MM.1S (cell line): Measurements from ENCODE around the gene EXOC3L1.

Experiments
- DNase-seq: peaks from one replicate; pipeline ENCODE4 v3.0.0-alpha.2; 2015
- H2AFZ ChIP-seq: fragments of 300-600 bp; sonication (generic); 2 replicates; pipeline ENCODE4 v1.6.0; 2016; ENCODE audit warnings: antibody characterized with exemption, low read length
- H3F3A ChIP-seq: fragments of 300-600 bp; sonication (generic); 2 replicates; pipeline ENCODE4 v1.6.1; 2016; ENCODE audit warnings: mild to moderate bottlenecking, antibody characterized with exemption, low read length, moderate library complexity, mixed read lengths; ENCODE audit not compliant: insufficient read depth
- H3K27ac ChIP-seq: fragments of 300-600 bp; sonication (generic); 2 replicates; pipeline ENCODE4 v1.5.1; 2016; ENCODE audit warnings: mild to moderate bottlenecking, low read length
- H3K27me3 ChIP-seq: fragments of 300-600 bp; sonication (generic); replicated peaks from 2 replicates; pipeline ENCODE4 v1.6.0; 2016; ENCODE audit warnings: low read length; ENCODE audit not compliant: insufficient read depth
- H3K36me3 ChIP-seq: fragments of 300-600 bp; sonication (generic); replicated peaks from 2 replicates; pipeline ENCODE4 v1.6.1; 2016; ENCODE audit warnings: mild to moderate bottlenecking, low read length, mixed read lengths; ENCODE audit not compliant: insufficient read depth
- H3K4me1 ChIP-seq: fragments of 300-600 bp; sonication (generic); 2 replicates; pipeline ENCODE4 v1.6.1; 2016; ENCODE audit warnings: low read length, mixed read lengths
- H3K4me2 ChIP-seq: fragments of 300-600 bp; sonication (generic); 2 replicates; pipeline ENCODE4 v1.6.0; 2016; ENCODE audit warnings: low read depth, low read length
- H3K4me3 ChIP-seq: fragments of 300-600 bp; sonication (generic); 2 replicates; pipeline ENCODE4 v1.5.1; 2016; ENCODE audit warnings: low read length, mixed read lengths
- H3K79me2 ChIP-seq: fragments of 300-600 bp; sonication (generic); 2 replicates; pipeline ENCODE4 v1.6.1; 2016; ENCODE audit warnings: mixed run types, low read length, mixed read lengths
- H3K9ac ChIP-seq: fragments of 300-600 bp; sonication (generic); 2 replicates; pipeline ENCODE4 v1.6.1; 2016; ENCODE audit warnings: low read length, mixed read lengths
- H3K9me2 ChIP-seq: fragments of 300-600 bp; sonication (generic); replicated peaks from 2 replicates; pipeline ENCODE4 v1.6.1; 2016; ENCODE audit warnings: mild to moderate bottlenecking, low read length, mixed read lengths; ENCODE audit not compliant: insufficient read depth
- H3K9me3 ChIP-seq: fragments of 300-600 bp; sonication (generic); replicated peaks from 2 replicates; pipeline ENCODE4 v1.6.1; 2016; ENCODE audit warnings: mild to moderate bottlenecking, low read length, mixed read lengths; ENCODE audit not compliant: insufficient read depth
- H4K20me1 ChIP-seq: fragments of 300-600 bp; sonication (generic); 2 replicates; pipeline ENCODE4 v1.6.1; 2016; ENCODE audit warnings: mild to moderate bottlenecking, low read length, moderate library complexity, mixed read lengths; ENCODE audit not compliant: insufficient read depth
- CTCF ChIP-seq: fragments of 300-600 bp; sonication (generic); IDR thresholded peaks from 2 replicates; pipeline ENCODE4 v1.5.1; 2016; ENCODE audit warnings: antibody characterized with exemption, low read length, mixed read lengths
- EZH2 ChIP-seq: fragments of 300-600 bp; sonication (generic); optimal IDR thresholded peaks from 2 replicates; pipeline ENCODE3; 2017; ENCODE audit warnings: low read depth, mild to moderate bottlenecking, antibody characterized with exemption, low read length, mixed read lengths
- EZH2phosphoT487 ChIP-seq: fragments of 300-600 bp; sonication (generic); IDR thresholded peaks from 2 replicates; pipeline ENCODE4 v1.6.1; 2018; ENCODE audit warnings: antibody characterized with exemption, low read length

EXOC3L1 gene

GRCh38 chr16:67223992-67224391 lies 34.1 kb upstream of the EXOC3L1 start:
- Histone ChIP-seq H3K4me1 (peaks cover 12% of the 10 kb centered on the region), H3K36me3 (no peaks in the 10 kb centered on the region; the same call in 1 of the 2 replicates), H3K4me2 (no peak overlapping the region), H4K20me1 (no peaks in the 10 kb centered on the region), H2AFZ (no peak overlapping the region), H3K9ac (no peak overlapping the region), H3K27me3 (no peaks in the 10 kb centered on the region), H3K4me3 (no peak overlapping the region), H3K9me2 (no peaks in the 10 kb centered on the region), H3F3A (no peaks in the 10 kb centered on the region), H3K27ac (no peak overlapping the region), H3K9me3 (no peaks in the 10 kb centered on the region), H3K79me2 (peaks cover 21% of the 10 kb centered on the region)
- TF ChIP-seq EZH2: no peak
- TF ChIP-seq CTCF: no peak
- no peak for TF ChIP-seq EZH2phosphoT487
- DNase-seq: no peak

GRCh38 chr16:67216612-67217490 lies 26.9 kb upstream of the EXOC3L1 start:
- no peaks in the 10 kb centered on the region for H3F3A ChIP-seq
- H3K27ac ChIP-seq: no peak overlapping the region
- no peak overlapping the region for H2AFZ ChIP-seq
- H3K4me3 ChIP-seq: no peak overlapping the region
- no peak for DNase-seq
- H3K4me1 ChIP-seq: no peaks in the 10 kb centered on the region
- no peaks in the 10 kb centered on the region; the same call in 1 of the 2 replicates for H3K36me3 ChIP-seq
- no peaks in the 10 kb centered on the region for H3K9me2 ChIP-seq
- no peak overlapping the region for H3K4me2 ChIP-seq
- H4K20me1 ChIP-seq: no peaks in the 10 kb centered on the region
- H3K27me3 ChIP-seq: no peaks in the 10 kb centered on the region; the same call in 1 of the 2 replicates
- no peak for TF ChIP-seq EZH2phosphoT487
- TF ChIP-seq EZH2: no peak
- H3K9ac ChIP-seq: no peak overlapping the region
- no peaks in the 10 kb centered on the region for H3K9me3 ChIP-seq
- H3K79me2 ChIP-seq: no peaks in the 10 kb centered on the region

- Histone ChIP-seq H3K27me3 (no peaks in the 10 kb centered on the region; the same call in 1 of the 2 replicates), H3K9me3 (no peaks in the 10 kb centered on the region), H3K4me1 (no peaks in the 10 kb centered on the region), H2AFZ (no peak overlapping the region), H3K4me2 (no peak overlapping the region), H3F3A (no peaks in the 10 kb centered on the region), H4K20me1 (no peaks in the 10 kb centered on the region), H3K9ac (no peak overlapping the region), H3K79me2 (no peaks in the 10 kb centered on the region), H3K4me3 (no peak overlapping the region), H3K27ac (no peak overlapping the region), H3K9me2 (no peaks in the 10 kb centered on the region), H3K36me3 (no peaks in the 10 kb centered on the region)
- no peak for DNase-seq
- TF ChIP-seq EZH2phosphoT487: no peak
- no peak for TF ChIP-seq EZH2
- TF ChIP-seq CTCF: no peak
Observed at GRCh38 chr16:67215706-67216105, 25.8 kb upstream of the EXOC3L1 start.
